ENCODE measurements around the gene SYCE3.

Gene SYCE3

DNA sequence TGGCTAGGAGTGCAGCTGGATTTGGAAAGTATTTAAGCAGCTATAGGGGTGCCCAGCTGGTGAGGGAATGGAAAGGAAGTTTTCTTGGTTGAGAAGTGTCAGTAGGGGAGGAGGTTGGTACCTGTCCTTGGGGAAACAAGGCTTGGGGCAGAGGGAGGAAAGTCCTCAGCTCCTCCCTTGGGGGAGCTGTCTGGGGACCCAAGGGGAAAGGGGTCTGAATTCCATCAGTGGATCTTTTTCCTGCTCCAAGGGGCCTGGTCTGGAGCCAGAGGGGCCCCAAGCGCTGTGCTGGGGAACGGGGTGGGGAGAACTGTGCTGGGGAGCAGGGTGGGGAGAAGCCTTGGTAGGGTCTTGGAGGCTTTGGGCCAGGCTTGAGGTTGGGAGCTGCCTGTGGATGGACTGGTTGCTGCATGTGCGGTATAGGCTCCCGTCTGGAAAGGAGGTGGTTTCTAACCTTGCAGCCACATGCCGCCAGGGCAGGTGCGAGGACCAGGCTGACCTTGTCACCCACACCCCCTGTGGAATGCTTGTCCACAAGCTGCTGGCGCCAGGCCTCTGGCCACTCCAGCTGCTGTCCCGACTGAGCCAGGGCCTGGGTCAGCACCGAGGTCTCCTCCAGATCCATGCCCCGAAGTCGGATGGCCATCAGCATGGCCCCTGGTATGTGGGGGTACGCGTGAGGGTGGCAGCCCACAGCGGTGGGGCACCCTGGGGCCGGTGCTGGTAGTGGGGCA, 33.9 kb downstream of the SYCE3 start:
- no peak for ATAC-seq
- no peak for TF ChIP-seq BACH2 (CRISPR knock-in tag; IDR thresholded peaks at IDR 0.05; ENCODE audit: borderline replicate concordance)
- TF ChIP-seq ZNF70 (CRISPR knock-in tag; IDR thresholded peaks at IDR 0.05), result no peak
- no peak for TF ChIP-seq ZC3H10 (CRISPR knock-in tag; IDR thresholded peaks at IDR 0.05)
- no peak for TF ChIP-seq RARB (CRISPR knock-in tag; IDR thresholded peaks at IDR 0.05)
- TF ChIP-seq SNAI2 (CRISPR knock-in tag; IDR thresholded peaks at IDR 0.05), result no peak
- TF ChIP-seq CSDC2 (CRISPR knock-in tag; IDR thresholded peaks at IDR 0.05), result no peak

DNA sequence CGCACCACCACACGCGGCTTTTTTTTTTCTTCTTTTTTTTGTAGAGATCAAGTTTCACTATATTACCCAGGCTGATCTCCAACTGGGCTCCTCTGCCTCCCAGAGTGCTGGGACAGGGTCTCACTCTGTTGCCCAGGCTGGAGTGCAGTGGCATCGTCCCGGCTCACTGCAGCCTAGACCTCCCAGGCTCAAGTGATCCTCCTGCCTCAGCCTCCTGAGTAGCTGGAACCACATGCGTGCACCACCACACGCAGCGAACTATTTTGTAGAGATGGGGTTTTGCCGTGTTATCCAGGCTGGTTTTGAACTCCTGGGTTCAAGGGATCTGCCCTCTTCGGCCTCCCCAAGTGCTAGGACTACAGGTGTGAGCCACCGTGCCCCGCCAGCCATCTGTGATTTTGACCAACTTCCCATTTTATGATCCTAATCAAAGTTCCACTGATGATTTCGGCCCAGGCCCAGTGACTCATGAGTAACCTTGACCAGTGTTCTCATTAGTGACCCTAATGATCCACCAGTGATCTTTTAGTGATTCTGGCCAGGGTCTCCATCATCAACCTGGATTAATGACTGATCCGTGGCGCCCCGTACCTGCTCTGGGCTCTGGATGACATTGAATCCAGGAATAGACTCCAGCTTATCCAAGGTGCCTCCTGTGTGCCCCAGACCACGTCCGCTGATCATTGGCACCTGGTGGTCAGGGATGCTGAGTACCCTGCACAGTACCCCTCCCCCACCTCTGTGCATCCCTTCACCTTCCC, 34.6 kb downstream of the SYCE3 start:
- ATAC-seq, result no peak
- TF ChIP-seq POU6F1 (CRISPR knock-in tag; IDR thresholded peaks at IDR 0.05; ENCODE audit: borderline replicate concordance, low read depth) (no peak), ZNF565 (CRISPR knock-in tag; conservative IDR thresholded peaks at IDR 0.05; ENCODE audit: low read depth) (no peak)

GRCh38 chr22:50526834-50527801, 35.6 kb downstream of the SYCE3 start:
- TF ChIP-seq PPARA (CRISPR knock-in tag; IDR thresholded peaks at IDR 0.05; ENCODE audit: borderline replicate concordance), result no peak
- TF ChIP-seq ISL1 (CRISPR knock-in tag; IDR thresholded peaks at IDR 0.05), result no peak
- ATAC-seq, result peak; percentile 9; the same call in 2 of the 3 replicates

GRCh38 chr22:50526108-50526833, 36.4 kb downstream of the SYCE3 start:
- peak; percentile 47 for ATAC-seq
- TF ChIP-seq, protein P1, sequence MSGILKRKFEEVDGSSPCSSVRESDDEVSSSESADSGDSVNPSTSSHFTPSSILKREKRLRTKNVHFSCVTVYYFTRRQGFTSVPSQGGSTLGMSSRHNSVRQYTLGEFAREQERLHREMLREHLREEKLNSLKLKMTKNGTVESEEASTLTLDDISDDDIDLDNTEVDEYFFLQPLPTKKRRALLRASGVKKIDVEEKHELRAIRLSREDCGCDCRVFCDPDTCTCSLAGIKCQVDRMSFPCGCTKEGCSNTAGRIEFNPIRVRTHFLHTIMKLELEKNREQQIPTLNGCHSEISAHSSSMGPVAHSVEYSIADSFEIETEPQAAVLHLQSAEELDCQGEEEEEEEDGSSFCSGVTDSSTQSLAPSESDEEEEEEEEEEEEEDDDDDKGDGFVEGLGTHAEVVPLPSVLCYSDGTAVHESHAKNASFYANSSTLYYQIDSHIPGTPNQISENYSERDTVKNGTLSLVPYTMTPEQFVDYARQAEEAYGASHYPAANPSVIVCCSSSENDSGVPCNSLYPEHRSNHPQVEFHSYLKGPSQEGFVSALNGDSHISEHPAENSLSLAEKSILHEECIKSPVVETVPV (CRISPR knock-in tag; IDR thresholded peaks at IDR 0.05), result no peak
- TF ChIP-seq GLIS3 (CRISPR knock-in tag; IDR thresholded peaks at IDR 0.05), result no peak
- no peak for TF ChIP-seq ESRRG (CRISPR knock-in tag; IDR thresholded peaks at IDR 0.05)
- TF ChIP-seq BACH2 (CRISPR knock-in tag; IDR thresholded peaks at IDR 0.05; ENCODE audit: borderline replicate concordance), result no peak
- no peak for TF ChIP-seq ZNF70 (CRISPR knock-in tag; IDR thresholded peaks at IDR 0.05)
- TF ChIP-seq ZNF565 (CRISPR knock-in tag; conservative IDR thresholded peaks at IDR 0.05; ENCODE audit: low read depth), result no peak
- no peak for TF ChIP-seq ZC3H10 (CRISPR knock-in tag; IDR thresholded peaks at IDR 0.05)
- TF ChIP-seq PATZ1 (CRISPR knock-in tag; IDR thresholded peaks at IDR 0.05; ENCODE audit: borderline replicate concordance), result no peak
- TF ChIP-seq, protein P2, sequence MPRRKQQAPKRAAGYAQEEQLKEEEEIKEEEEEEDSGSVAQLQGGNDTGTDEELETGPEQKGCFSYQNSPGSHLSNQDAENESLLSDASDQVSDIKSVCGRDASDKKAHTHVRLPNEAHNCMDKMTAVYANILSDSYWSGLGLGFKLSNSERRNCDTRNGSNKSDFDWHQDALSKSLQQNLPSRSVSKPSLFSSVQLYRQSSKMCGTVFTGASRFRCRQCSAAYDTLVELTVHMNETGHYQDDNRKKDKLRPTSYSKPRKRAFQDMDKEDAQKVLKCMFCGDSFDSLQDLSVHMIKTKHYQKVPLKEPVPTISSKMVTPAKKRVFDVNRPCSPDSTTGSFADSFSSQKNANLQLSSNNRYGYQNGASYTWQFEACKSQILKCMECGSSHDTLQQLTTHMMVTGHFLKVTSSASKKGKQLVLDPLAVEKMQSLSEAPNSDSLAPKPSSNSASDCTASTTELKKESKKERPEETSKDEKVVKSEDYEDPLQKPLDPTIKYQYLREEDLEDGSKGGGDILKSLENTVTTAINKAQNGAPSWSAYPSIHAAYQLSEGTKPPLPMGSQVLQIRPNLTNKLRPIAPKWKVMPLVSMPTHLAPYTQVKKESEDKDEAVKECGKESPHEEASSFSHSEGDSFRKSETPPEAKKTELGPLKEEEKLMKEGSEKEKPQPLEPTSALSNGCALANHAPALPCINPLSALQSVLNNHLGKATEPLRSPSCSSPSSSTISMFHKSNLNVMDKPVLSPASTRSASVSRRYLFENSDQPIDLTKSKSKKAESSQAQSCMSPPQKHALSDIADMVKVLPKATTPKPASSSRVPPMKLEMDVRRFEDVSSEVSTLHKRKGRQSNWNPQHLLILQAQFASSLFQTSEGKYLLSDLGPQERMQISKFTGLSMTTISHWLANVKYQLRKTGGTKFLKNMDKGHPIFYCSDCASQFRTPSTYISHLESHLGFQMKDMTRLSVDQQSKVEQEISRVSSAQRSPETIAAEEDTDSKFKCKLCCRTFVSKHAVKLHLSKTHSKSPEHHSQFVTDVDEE (CRISPR knock-in tag; IDR thresholded peaks at IDR 0.05), result no peak
- no peak for TF ChIP-seq CREB5 (CRISPR knock-in tag; IDR thresholded peaks at IDR 0.05; ENCODE audit: low read depth)
- TF ChIP-seq ZFP30 (CRISPR knock-in tag; IDR thresholded peaks at IDR 0.05), result no peak
- no peak for TF ChIP-seq TCF4 (CRISPR knock-in tag; IDR thresholded peaks at IDR 0.05; ENCODE audit: borderline replicate concordance)
- TF ChIP-seq CSDC2 (CRISPR knock-in tag; IDR thresholded peaks at IDR 0.05), result no peak
- TF ChIP-seq POU6F1 (CRISPR knock-in tag; IDR thresholded peaks at IDR 0.05; ENCODE audit: borderline replicate concordance, low read depth), result no peak
- no peak for TF ChIP-seq ZFP3 (CRISPR knock-in tag; IDR thresholded peaks at IDR 0.05)
- TF ChIP-seq TOX (CRISPR knock-in tag; IDR thresholded peaks at IDR 0.05; ENCODE audit: borderline replicate concordance), result no peak
- no peak for TF ChIP-seq RARB (CRISPR knock-in tag; IDR thresholded peaks at IDR 0.05)
- no peak for TF ChIP-seq ARNTL (CRISPR knock-in tag; IDR thresholded peaks at IDR 0.05; ENCODE audit: borderline replicate concordance, low read depth)

Data from SK-N-SH treated with all-trans-retinoic acid at 6 μM for 48 hours (cell line).